H1 (cell line): ENCODE results near the gene HES7. TPM values are rescaled to one million over a fixed set of nuclear protein-coding genes. Genes with fewer than 3 reads are reported as not detected.

Experiments
- ASH2L ChIP-seq: fragments of 200-600, 300-600 bp; sonication (generic); IDR thresholded peaks from one replicate; pipeline ENCODE4 v1.7.1; 2017; ENCODE audit warnings: low read length
- BCL11A ChIP-seq, 2 experiments: IDR thresholded peaks; one replicate each; pipeline ENCODE4 v1.6.1; 2011; ENCODE audit warnings: low read depth in 2 of 2, low read length in 2 of 2, mild to moderate bottlenecking in 2 of 2
- CHD1 ChIP-seq: IDR thresholded peaks from 2 replicates; pipeline ENCODE4 v1.6.1; 2012; ENCODE audit warnings: low read depth, low read length, improper control_type of control experiment
- EGR1 ChIP-seq: IDR thresholded peaks from 2 replicates; pipeline ENCODE4 v1.6.1; 2011; ENCODE audit warnings: low read depth, low read length, borderline replicate concordance
- GTF2F1 ChIP-seq: IDR thresholded peaks from 2 replicates; pipeline ENCODE4 v1.6.1; 2012; ENCODE audit warnings: low read depth, low read length, improper control_type of control experiment, borderline replicate concordance
- POLR2A ChIP-seq, 2 experiments: IDR thresholded peaks; 1 replicate in 1 of 2; 2 replicates in 1 of 2; pipeline ENCODE4 v1.6.1; 2011; ENCODE audit warnings: low read depth in 2 of 2, low read length in 2 of 2, mild to moderate bottlenecking in 2 of 2; ENCODE audit errors: control extremely low read depth in 1 of 2
- RBBP5 ChIP-seq: IDR thresholded peaks from 2 replicates; pipeline ENCODE4 v1.7.1; 2012; ENCODE audit warnings: low read depth, mild to moderate bottlenecking, inconsistent platforms, low read length, moderate library complexity, borderline replicate concordance
- SP1 ChIP-seq: IDR thresholded peaks from 2 replicates; pipeline ENCODE4 v1.6.1; 2011; ENCODE audit warnings: low read depth, low read length
- SRF ChIP-seq: IDR thresholded peaks from 2 replicates; pipeline ENCODE4 v1.6.1; 2011; ENCODE audit warnings: mild to moderate bottlenecking, low read depth, low read length, moderate library complexity
- polyA plus RNA-seq, 7 experiments: library from polyadenylated mRNA; depleted of rRNA in 3 of 7; stranded (reverse) in 5 of 7; unstranded in 2 of 7; fragments of >200 nt in 5 of 7; fragments of 200-250 nt in 2 of 7; gene quantifications; 1 replicate in 5 of 7; 2 replicates in 1 of 7; 4 replicates in 1 of 7; pipeline versions ENCODE4 v1.2.1 to v1.2.3, GENCODE V29; 2011 to 2013; ENCODE audit warnings: missing spikeins in 2 of 7, mixed read lengths in 2 of 7
- total RNA-seq: library from RNA; stranded (reverse); fragmentation: NEBNext Ultra II Directional; extraction: Animal tissue kit (Norgen Biotek cat#: 25700); gene quantifications from 2 replicates; pipeline ENCODE4 v1.2.1, GENCODE V29; 2021
- TF ChIP-seq, protein P1 (sequence below): fragments of 300-600 bp; sonication (generic); IDR thresholded peaks from 2 replicates; pipeline ENCODE4 v1.7.1; 2012; ENCODE audit warnings: low read length, moderate library complexity, mild to moderate bottlenecking, inconsistent platforms; ENCODE audit not compliant: insufficient replicate concordance
- TF ChIP-seq, protein P2 (sequence below): IDR thresholded peaks from 2 replicates; pipeline ENCODE4 v1.6.1; 2012; ENCODE audit warnings: inconsistent platforms

The HES7 gene
- total and polyA plus RNA-seq, 2 of the 8 experiments (the other 6 are each of a cell fraction or from before 2014, with no cell fraction given), result 0.20 to 0.32 TPM

DNA sequence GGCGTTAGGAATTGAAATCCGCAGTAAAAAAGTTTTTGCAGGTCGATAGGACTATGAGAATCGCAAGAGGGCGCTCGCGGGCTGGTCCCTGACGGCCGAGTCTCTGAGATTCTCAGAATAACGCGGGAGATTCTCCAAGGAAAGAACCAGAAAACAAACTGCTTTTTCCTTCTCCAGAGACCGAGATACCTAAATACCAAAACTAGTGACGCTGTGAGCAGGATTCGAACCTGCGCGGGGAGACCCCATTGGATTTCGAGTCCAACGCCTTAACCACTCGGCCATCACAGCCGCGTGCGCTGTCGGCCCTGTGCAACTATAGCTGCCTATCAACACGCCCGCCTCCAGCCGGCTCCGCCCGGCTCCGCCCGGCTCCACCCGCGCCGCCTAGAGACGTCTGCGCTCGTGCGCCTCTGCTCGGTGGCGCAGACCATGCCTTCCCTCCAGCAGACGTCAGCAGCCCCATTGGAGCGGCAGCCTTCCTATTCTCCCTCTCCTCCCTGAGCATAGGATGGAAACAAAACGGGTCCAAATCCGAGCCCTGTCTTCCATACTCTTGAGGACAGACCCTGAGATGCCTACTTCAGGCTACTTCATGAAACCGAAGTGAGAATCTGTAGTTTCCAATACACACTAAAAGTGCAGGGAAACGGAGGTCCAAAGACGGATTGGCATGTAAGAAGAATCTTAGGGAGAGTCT is 14.9 kb upstream of the HES7 start (continued):
- TF ChIP-seq, protein P1, sequence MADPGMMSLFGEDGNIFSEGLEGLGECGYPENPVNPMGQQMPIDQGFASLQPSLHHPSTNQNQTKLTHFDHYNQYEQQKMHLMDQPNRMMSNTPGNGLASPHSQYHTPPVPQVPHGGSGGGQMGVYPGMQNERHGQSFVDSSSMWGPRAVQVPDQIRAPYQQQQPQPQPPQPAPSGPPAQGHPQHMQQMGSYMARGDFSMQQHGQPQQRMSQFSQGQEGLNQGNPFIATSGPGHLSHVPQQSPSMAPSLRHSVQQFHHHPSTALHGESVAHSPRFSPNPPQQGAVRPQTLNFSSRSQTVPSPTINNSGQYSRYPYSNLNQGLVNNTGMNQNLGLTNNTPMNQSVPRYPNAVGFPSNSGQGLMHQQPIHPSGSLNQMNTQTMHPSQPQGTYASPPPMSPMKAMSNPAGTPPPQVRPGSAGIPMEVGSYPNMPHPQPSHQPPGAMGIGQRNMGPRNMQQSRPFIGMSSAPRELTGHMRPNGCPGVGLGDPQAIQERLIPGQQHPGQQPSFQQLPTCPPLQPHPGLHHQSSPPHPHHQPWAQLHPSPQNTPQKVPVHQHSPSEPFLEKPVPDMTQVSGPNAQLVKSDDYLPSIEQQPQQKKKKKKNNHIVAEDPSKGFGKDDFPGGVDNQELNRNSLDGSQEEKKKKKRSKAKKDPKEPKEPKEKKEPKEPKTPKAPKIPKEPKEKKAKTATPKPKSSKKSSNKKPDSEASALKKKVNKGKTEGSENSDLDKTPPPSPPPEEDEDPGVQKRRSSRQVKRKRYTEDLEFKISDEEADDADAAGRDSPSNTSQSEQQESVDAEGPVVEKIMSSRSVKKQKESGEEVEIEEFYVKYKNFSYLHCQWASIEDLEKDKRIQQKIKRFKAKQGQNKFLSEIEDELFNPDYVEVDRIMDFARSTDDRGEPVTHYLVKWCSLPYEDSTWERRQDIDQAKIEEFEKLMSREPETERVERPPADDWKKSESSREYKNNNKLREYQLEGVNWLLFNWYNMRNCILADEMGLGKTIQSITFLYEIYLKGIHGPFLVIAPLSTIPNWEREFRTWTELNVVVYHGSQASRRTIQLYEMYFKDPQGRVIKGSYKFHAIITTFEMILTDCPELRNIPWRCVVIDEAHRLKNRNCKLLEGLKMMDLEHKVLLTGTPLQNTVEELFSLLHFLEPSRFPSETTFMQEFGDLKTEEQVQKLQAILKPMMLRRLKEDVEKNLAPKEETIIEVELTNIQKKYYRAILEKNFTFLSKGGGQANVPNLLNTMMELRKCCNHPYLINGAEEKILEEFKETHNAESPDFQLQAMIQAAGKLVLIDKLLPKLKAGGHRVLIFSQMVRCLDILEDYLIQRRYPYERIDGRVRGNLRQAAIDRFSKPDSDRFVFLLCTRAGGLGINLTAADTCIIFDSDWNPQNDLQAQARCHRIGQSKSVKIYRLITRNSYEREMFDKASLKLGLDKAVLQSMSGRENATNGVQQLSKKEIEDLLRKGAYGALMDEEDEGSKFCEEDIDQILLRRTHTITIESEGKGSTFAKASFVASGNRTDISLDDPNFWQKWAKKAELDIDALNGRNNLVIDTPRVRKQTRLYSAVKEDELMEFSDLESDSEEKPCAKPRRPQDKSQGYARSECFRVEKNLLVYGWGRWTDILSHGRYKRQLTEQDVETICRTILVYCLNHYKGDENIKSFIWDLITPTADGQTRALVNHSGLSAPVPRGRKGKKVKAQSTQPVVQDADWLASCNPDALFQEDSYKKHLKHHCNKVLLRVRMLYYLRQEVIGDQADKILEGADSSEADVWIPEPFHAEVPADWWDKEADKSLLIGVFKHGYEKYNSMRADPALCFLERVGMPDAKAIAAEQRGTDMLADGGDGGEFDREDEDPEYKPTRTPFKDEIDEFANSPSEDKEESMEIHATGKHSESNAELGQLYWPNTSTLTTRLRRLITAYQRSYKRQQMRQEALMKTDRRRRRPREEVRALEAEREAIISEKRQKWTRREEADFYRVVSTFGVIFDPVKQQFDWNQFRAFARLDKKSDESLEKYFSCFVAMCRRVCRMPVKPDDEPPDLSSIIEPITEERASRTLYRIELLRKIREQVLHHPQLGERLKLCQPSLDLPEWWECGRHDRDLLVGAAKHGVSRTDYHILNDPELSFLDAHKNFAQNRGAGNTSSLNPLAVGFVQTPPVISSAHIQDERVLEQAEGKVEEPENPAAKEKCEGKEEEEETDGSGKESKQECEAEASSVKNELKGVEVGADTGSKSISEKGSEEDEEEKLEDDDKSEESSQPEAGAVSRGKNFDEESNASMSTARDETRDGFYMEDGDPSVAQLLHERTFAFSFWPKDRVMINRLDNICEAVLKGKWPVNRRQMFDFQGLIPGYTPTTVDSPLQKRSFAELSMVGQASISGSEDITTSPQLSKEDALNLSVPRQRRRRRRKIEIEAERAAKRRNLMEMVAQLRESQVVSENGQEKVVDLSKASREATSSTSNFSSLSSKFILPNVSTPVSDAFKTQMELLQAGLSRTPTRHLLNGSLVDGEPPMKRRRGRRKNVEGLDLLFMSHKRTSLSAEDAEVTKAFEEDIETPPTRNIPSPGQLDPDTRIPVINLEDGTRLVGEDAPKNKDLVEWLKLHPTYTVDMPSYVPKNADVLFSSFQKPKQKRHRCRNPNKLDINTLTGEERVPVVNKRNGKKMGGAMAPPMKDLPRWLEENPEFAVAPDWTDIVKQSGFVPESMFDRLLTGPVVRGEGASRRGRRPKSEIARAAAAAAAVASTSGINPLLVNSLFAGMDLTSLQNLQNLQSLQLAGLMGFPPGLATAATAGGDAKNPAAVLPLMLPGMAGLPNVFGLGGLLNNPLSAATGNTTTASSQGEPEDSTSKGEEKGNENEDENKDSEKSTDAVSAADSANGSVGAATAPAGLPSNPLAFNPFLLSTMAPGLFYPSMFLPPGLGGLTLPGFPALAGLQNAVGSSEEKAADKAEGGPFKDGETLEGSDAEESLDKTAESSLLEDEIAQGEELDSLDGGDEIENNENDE, result no peak
- TF ChIP-seq RBBP5 (peak; percentile 99; the same call in 1 of the 2 replicates), CHD1 (no peak), BCL11A (IDR thresholded peaks at IDR 0.05; ENCODE audit: low read depth in 2 of 2, low read length in 2 of 2) (no peak), ASH2L (peak; percentile 100), GTF2F1 (no peak), SP1 (no peak), SRF (peak; percentile 24; the same call in 1 of the 2 replicates), POLR2A (IDR thresholded peaks at IDR 0.05; ENCODE audit: control extremely low read depth in 1 of 2, low read depth in 2 of 2, low read length in 2 of 2) (peak in 1 of 2 experiments; percentile 59; a peak in 1 of 3 replicates), EGR1 (no peak)
- TF ChIP-seq, protein P2, sequence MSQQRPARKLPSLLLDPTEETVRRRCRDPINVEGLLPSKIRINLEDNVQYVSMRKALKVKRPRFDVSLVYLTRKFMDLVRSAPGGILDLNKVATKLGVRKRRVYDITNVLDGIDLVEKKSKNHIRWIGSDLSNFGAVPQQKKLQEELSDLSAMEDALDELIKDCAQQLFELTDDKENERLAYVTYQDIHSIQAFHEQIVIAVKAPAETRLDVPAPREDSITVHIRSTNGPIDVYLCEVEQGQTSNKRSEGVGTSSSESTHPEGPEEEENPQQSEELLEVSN, result peak; percentile 82
